Measurements from ENCODE around the gene RAD23B.

The RAD23B gene

DNA sequence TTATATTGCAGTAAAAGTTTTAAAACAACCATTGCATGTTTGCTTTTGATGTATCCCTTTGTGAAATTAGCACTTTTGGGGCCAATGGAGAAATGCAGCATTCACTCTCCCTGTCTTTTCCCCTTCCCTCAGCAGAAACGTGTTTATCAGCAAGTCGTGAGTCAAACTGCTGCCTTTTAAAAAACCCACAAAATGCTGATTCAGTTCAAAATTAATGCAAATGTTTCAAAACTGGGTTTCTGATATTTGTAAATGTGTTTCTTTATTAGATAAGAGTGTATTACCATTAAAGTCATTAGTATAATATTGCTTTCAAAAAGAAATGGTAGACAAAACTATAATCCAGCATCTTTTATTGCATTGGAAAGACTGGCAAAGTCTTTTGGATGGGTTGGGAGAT, 47.3 kb downstream of the RAD23B start:
- DNase-seq (ENCODE audit: insufficient read length, low spot score): no peak
- FAIRE-seq: no peak

DNA sequence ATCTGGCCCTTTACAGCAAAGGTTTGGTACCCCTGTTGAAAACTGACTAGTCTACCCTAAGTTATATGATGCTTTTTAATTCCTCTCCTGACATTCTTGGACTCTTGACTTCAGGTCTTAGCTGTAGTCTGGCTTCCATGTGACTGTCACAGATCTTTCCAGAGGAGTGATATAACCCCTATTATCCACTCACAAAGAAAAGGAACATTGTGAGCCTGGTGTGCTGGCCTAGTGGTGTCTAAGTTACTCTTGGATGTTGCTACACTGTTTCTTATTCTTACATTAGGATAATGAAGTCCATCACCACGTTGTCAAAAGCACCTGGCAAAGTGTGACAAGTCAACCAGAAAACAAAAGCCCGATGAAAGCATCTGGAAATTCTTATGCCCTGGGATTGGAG, 49.8 kb downstream of the RAD23B start:
- no peak for FAIRE-seq
- no peak for DNase-seq (ENCODE audit: insufficient read length, low spot score)

DNA sequence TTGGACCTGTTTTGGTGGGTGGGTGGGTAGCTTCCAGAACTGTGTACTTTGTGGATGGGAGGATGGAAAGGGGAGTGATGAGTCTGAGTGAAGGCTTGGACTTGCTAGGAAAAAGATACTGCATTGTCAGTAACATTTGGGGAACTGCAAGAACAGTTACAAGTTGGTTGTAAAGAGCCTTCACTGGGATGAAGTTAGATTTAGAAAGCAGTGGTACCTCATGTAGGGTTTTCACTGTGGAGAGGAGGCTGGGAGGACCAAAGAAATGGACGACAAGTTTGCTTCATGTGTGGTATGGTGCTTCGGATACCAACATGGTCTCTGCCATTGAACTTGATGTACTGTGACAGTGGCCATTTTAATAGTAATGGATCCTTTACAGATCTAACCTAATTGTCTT, 50.3 kb downstream of the RAD23B start:
- FAIRE-seq (no peak), DNase-seq (ENCODE audit: insufficient read length, low spot score) (no peak)

DNA sequence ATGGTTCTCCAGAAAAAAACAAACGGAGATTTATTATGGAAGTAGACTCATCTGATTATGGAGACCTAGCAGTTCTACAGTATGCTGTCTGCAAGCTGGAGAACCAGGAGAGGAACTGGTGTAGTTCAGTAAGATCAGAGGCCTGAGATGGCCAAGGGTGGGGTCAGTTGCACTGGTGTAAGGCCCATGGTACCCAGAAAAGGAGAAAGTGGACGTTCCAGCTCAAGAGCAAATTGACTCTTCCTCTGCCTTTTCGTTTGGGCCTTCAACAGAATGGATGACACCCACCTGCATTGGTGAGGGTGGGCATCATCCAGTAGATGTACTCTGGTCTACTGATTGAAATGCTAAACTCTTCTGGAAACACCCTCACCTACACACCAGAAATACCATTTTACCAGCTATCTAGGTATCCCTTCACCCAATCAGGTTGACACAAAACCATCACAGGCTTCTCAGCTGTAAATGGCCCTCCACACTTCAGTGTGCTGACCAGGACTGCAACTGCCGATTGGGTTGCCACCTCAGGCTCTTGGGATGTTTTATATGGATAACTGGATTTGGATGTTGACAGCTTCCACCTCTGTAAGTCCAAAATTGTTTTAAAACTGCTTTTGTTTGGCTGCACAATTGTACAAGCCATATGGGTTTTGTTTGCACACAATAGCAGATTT, 51.2 kb downstream of the RAD23B start:
- no peak for DNase-seq (ENCODE audit: insufficient read length, low spot score)

DNA sequence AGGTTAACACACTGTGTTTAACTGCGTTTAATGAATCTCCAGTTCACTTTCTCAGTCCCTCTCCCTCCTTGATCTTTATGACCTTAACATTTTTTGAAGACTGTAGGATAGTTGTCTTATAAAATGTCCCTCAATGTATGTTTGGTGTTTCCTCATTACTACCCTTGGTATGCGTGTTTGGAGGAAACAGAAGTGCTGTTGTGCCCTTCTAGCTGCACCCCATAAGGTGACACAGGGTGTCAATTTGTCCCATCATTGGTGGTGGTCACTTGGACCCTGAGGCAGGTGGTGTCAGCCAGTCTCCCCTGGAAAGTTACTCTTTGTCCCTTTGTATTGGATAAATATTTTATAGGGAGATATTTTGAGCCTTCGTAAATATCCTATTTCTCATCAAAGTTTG, 52.3 kb downstream of the RAD23B start:
- DNase-seq (ENCODE audit: insufficient read length, low spot score) (no peak), FAIRE-seq (no peak)

More for the DNA sequence above, 51.2 kb downstream of the RAD23B start:
- no peak for FAIRE-seq

DNA sequence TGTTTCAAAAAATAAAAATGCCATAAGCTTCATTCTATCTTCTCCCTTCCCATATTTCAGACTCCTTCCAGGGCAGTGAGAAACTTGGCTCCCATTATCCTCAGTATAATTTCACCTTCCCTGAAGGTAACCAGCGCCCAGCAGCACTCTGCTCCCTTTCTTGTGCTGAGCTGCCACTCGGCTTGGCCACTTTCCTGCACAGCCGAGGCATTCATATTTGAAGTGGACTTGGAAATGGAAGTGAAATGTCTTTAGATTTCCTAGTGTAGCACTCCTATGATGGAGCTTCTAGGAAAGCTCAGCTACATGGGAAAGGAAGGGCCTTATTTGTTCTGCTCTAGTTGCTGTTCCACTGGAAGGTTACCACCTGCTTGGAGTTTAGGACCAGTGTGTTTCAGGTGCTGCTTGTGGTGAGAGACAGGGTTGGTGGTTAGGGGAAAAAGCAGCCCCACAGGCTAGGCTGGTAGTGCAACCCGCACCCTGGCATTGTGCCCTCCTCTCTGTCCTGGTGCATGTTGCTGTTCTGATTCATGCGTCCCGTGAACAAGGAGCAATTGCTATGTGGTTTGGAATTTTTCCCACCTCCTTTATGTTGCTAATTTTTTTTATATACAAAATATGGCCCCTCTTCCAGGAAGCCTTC, 53.8 kb downstream of the RAD23B start:
- FAIRE-seq: no peak

DNA sequence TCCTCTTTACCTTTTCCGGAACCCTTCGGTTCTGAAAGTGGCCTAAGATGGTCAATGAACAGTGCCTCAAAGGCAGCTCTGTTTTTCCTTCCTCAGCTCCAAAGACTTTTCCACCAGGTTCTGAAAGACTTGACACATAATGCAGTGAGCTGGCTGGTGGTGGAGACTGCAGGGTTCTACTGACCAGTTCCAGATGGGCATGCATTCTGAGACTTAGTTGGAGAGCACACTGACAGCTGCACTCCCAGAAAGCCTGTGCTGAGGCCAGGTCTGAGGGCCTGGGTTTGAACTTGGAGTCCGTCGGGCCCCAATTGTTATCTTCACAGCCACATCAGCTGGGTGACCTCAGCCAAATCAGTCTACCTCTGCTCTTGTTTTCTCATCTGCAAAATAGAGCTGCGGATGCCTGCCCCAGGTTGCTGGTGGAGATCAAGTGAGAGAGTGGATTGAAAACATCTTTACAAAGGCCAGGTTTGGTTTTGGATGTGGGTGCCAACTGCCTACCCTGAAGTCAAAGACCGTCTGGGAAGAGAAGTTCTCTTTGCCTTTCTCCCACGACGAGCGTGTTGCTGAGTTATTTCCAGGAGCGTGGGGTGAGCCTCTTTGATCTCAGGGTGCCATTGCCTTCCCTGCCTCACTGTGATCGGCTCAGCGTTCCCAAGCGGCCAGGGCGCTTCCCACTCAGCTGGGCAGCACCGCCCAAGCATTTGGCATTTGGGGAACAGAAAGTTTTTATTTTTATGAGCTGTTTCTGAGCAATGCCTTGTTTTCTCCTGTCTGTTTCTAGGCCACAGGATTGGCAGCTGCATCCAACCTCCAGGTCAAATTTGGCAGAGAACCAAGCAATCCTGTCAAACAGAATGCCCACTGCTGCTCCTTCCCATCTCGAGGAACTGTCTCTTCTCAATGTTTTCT, 54.9 kb downstream of the RAD23B start:
- DNase-seq (ENCODE audit: insufficient read length, low spot score): no peak

More for the DNA sequence above, 53.8 kb downstream of the RAD23B start:
- no peak for DNase-seq (ENCODE audit: insufficient read length, low spot score)

DNA sequence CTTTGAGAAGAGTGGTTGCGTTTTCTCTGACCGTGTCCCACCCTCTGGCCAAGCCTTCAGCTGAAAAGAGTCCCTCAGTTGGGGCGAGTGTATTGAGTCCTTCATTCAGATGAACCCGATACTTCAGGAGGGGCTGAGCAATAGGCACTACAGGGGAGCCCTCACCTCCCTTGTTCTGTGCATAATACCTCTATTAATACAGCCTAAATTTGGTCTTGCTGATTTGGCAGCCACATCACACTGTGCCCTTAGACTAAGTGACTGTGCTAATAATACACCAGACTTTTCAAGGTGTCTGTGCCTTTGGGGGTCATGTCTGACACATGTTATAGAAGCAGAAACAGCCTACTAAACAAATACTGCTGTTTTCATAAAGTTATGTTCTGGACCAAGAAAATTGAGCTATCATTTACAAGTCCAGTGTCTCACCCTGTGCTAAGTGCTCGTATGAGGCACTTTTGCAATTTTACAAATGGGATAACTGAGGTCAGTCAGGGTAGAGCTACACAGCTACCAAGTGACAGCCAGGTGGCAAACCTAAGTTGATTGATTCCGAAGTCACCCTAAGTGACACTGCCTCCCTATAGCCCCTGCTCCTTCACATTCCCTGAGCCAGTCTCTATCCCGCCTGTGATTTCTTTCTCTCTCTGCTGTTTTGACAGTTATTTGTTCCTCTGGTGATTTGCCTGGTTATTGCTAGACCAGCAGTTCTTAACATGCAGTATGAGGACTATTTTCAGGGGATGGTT, 56.0 kb downstream of the RAD23B start:
- DNase-seq (ENCODE audit: insufficient read length, low spot score): no peak
- no peak for FAIRE-seq

More for the DNA sequence above, 54.9 kb downstream of the RAD23B start:
- no peak for FAIRE-seq

DNA sequence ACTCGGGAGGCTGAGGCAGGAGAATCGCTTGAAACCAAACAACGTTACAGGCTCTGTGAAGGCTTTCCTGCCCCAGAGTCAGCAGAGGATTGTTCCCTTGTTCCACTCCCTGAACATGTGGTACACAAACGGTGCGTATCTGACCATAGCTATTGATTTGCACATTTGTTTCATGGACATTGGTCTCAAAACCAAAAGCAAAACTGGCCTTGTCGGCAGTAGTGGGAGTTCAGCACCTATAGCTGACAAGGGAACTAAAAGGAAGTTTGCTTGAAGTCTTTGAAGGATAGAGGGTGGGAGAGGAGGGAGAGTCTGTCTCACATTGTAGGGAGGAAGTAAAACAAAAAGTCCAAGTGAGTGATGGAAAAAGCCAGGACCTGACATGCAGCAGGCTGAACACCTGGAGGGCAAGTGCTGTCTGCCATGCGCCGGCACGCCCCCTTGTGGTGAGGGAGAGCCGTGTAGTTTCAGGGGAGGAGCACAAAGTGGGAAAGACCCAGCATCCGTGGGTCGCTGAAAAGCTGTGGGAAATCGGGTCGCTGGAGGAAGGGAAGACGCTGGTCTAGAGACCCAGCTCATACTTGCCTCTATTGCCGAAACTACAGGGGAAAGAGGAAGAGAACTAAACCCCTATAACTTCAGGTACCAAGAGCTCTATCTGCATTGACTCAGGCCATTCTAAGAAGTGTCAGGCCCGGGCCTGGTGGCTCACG, 58.0 kb downstream of the RAD23B start:
- FAIRE-seq: peak; percentile 85

DNA sequence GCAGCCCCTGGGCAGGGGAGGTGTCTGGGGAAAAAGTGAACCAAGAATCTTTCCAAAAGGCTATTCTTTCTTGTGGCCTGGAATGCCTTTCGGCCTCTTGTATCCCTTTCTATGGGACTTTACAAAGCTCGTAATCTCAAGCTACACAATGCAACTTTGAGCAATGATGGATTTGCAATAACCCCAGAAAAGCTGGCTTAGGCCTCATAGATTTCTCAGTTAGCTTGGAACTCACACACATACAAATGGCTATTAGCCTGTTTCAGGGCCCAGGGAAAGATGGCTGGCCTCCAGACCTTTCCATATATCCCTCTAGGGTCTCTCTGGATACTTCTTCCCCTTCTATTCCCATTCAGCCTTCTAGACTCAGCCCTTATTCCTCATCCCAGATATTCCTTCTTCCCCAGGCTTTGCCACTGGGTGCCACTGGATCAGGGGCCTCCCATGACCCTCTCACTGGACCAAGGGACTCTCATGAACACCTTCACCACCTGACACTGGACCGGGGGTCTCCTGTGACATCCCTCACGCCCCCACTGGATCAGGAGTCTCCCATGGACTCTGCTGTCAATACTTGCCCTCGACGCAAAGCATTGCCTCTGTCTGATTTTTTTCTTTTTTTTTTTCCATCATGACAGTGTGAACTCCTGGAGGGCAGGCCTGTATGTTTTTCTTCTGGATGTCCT, 59.5 kb downstream of the RAD23B start:
- FAIRE-seq (no peak), DNase-seq (ENCODE audit: insufficient read length, low spot score) (no peak)

More for the DNA sequence above, 58.0 kb downstream of the RAD23B start:
- DNase-seq (ENCODE audit: insufficient read length, low spot score): peak; percentile 80

DNA sequence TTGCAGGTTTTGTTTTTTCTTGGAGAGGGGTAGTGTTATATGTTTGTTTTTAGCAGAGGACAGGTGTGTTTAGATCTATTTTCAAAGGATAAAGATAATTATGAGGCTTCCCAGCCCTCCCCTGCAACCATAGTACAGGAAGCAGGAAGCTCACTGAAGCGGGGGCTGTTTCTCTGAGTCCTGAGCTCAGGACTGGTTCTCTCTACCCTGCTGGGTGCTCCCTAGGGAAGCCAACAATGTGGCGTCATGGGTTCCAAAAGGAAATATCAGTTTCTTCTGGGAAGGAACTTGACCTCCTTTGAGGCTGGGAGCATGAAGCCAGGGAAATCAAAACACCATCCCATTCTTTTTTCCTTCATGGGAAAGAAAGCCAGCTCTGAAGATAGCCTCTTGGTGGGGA, 62.2 kb downstream of the RAD23B start:
- FAIRE-seq (no peak), DNase-seq (ENCODE audit: insufficient read length, low spot score) (no peak)

DNA sequence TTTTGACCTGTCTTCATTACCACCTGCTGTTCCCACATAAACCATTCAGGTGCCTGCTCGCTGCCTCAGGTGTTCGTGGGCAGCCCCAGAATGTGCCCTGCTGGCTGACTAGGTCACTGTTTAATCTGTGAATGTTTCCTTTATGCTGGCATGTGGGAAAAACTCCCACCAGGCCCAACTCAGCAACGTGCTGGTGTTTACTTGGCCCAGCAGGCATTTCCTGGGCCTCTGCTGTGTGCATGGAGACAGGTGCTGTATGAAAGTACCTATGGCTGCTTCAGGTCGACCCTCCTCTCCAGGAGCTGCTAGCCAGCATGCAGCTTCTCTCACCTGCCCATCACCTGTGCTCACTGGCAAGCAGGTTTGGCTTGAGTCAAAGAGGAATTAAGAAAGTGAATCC, 65.8 kb downstream of the RAD23B start:
- DNase-seq (ENCODE audit: insufficient read length, low spot score) (no peak), FAIRE-seq (no peak)

DNA sequence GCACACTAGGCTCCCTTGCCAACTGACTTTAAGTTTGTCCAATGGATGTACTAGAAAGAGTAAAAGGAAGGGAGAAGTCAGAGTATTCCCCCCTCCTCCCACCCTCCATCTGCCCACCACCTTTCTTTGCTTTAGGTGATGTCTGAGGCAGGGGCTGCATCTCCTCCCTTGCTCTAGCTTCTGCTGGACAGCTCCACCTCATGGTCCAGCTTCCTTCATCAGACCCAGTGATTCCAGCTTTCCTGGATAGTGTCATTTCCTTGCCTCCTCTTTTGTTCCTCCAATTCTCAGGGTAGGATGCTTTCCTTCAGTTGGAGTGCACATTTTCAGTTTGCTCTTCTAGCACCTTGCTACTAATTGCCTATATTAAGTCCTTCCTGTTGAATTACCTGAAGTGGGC, 67.4 kb downstream of the RAD23B start:
- FAIRE-seq (no peak), DNase-seq (ENCODE audit: insufficient read length, low spot score) (no peak)

DNA sequence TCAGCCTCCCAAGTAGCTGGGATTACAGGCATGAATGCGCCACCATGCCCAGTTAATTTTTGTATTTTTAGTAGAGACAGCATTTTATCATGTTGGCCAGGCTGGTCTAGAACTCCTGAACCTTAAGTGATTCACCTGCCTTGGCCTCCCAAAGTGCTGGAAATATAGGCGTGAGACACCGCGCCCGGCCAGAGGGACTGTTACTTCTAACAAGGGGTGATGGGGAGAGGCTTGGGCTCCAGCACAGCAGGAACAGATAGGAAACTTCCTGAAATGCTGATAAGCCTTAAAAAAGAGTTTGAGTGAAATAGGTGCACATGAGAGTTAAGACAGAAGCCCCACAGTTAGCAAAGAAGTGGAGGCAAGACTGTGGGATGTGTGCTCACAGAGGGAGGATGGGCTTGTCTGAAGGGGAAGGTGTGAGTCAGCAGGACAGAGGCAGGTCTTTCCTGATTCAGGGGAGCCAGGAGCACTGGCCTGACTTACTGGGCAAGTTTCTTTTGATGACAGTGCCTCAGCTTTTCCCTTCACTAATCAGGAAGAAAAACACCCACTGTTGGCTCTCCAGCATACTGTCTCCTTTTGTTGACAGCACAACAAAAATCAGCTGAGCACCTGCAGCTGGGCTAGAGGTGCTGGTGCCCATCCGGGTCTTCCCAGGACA, 68.4 kb downstream of the RAD23B start:
- FAIRE-seq (no peak), DNase-seq (ENCODE audit: insufficient read length, low spot score) (no peak)

DNA sequence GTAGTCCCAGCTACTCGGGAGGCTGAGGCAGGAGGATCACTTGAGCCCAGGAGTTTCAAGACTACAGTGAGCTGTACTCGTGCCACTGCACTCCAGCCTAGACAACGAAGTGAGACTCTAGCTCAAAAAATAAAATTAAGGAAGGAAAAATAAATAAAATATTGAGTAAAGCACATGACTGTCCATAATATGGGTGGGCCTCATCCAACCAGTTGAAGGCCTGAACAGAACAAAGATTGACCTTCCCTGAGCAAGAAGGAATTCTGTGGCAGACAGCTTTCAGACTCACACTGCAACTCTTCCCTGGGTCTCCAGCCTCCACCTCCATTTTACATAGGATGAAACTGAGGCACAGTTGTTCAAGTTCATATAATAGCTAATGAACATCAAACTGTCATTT, 72.3 kb downstream of the RAD23B start:
- DNase-seq (ENCODE audit: insufficient read length, low spot score): no peak
- no peak for FAIRE-seq

DNA sequence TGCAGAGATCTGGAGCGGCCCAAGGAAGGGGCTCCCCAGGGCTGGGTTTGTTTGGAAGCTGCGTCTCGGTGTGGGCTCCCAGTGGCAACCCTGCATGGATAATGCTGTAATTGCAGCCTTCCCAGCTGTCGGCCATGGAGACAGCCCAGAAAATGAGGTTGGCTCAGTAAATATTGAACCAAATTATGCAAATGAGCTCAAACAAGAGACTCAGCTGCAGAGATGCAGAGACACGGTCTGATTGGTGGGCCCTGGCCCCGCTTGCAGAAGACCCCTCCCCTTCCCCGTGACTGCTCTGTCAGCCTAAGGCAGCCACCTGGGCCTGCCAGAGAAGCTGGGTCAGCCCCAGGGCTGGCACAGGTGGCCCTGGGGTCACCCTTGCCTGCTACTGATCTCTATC, 75.9 kb downstream of the RAD23B start:
- no peak for FAIRE-seq
- DNase-seq (ENCODE audit: insufficient read length, low spot score): no peak

DNA sequence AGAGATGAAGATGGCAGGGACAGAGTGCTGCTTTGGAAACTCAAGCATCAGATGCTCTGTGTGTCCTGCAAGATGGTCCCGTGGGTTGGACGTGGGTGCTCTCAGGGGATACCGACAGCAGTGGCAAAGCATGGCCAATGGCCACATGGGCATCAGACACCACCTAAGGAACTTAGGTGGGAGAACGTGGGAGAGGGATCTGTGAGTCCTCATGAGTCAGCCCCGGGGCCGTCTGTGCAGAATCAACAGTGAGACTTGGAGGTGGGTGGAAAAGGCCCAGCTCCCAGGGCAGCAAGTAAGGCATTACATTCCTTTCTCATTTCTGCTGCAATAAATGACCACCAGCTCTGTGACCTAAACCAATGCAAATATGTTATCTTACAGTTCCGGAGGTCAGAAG, 77.0 kb downstream of the RAD23B start:
- DNase-seq (ENCODE audit: insufficient read length, low spot score) (no peak), FAIRE-seq (peak; percentile 36)

DNA sequence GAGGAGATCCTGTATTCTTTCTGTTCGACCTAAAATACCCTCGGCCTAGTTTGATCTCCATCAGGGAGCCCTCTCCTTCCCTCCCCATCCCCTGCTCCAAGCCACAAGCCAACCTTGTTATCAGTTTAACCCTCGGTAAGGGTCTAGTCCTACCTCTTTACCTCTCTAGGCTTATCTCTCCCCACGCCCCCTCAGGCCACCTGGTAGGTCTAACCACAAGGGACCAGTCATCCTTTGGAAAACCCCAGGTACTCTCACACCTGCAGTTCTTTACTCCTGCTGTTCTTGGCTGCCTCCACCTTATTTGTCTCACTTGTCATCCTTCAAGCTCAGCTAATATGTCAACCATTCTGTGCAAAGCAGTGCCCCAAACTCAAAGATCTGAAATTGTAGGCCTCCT, 78.7 kb downstream of the RAD23B start:
- DNase-seq (ENCODE audit: insufficient read length, low spot score) (no peak), FAIRE-seq (no peak)

DNA sequence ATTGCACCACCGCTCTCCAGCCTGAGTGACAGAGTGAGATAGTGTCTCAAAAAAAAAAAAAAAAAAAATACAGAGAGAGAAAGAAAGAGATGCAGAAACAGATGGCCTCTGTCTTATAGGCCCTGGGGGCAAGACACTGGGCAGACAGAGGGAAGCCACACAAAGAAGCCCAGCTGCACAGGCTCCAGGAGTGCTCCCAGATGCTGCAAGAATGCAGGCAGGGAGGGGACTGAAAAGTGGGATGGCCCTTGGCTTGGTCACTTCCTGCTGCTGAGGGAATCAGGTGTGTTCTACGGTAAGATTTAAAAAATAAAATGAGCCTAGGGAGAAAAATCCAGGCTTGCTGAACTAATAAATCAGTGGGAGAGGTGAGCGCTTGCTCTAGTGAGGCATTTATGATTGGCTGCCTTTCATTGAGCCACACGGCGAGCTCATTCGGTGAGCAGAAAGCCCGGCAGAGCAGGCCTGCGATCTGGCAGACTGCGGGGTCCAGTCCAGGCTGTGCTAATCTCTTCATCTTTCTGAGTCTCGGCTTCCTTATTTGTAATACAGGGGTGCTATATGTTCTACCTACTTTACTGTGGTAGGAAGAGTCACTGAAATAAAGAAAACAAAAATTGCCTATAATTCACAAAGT, 80.6 kb downstream of the RAD23B start:
- no peak for DNase-seq (ENCODE audit: insufficient read length, low spot score)
- no peak for FAIRE-seq

Data from HTR-8/SVneo (cell line).